ENCODE data around the gene ZNF445.
"Not testable (repeated sequence)": the region's sequence is repeated elsewhere in the genome, so short reads cannot be mapped to it uniquely, and the experiment has no call there.

The ZNF445 gene

DNA sequence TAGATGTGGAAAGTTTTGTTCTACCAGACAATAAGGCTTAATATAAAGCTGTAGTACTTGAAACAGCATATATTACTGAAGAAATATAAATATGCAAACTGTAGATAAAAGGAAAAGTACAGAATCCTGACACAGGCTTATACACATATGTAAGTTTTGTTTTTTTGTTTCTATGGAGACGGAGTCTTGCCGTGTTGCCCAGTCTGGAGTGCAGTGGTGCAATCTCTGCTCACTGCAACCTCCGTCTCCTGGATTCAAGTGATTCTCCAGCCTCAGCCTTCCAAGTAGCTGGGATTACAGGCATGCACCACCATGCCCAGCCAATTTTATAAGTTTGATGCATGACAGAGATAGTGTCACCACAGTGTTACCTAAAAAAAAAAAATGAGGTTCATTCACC is 29.1 kb upstream of the ZNF445 start (continued):
- TF ChIP-seq, protein P1, sequence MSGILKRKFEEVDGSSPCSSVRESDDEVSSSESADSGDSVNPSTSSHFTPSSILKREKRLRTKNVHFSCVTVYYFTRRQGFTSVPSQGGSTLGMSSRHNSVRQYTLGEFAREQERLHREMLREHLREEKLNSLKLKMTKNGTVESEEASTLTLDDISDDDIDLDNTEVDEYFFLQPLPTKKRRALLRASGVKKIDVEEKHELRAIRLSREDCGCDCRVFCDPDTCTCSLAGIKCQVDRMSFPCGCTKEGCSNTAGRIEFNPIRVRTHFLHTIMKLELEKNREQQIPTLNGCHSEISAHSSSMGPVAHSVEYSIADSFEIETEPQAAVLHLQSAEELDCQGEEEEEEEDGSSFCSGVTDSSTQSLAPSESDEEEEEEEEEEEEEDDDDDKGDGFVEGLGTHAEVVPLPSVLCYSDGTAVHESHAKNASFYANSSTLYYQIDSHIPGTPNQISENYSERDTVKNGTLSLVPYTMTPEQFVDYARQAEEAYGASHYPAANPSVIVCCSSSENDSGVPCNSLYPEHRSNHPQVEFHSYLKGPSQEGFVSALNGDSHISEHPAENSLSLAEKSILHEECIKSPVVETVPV (CRISPR knock-in tag; IDR thresholded peaks at IDR 0.05) = no peak
- TF ChIP-seq OSR1 (CRISPR knock-in tag; IDR thresholded peaks at IDR 0.05) (no peak), ZNF70 (CRISPR knock-in tag; IDR thresholded peaks at IDR 0.05) (no peak), ZNF565 (CRISPR knock-in tag; conservative IDR thresholded peaks at IDR 0.05; ENCODE audit: low read depth) (no peak)

DNA sequence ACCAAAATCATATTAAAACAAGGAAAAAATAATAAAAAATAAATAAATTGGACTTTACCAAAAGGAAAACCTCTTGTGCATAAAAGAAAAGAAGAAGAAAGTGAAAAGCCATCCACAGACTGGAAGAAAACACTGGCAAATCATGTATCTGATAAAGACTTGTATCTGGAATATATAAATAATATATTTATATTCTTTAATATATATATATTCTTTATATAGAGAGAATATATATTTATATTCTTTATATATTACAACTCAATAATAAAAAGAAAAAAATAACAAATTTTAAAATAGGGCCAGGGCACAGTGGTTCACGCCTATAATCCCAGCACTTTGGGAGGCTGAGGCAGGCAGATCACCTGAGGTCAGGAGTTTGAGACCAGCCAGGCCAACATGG is 27.1 kb upstream of the ZNF445 start:
- ATAC-seq = no peak
- TF ChIP-seq SNAI2 (CRISPR knock-in tag; IDR thresholded peaks at IDR 0.05) (no peak), ISL1 (CRISPR knock-in tag; IDR thresholded peaks at IDR 0.05) (no peak), ZNF70 (CRISPR knock-in tag; IDR thresholded peaks at IDR 0.05) (no peak), ZFP3 (CRISPR knock-in tag; IDR thresholded peaks at IDR 0.05) (no peak), TOX (CRISPR knock-in tag; IDR thresholded peaks at IDR 0.05; ENCODE audit: borderline replicate concordance) (no peak), PPARA (CRISPR knock-in tag; IDR thresholded peaks at IDR 0.05; ENCODE audit: borderline replicate concordance) (no peak), ZNF565 (CRISPR knock-in tag; conservative IDR thresholded peaks at IDR 0.05; ENCODE audit: low read depth) (no peak), BACH2 (CRISPR knock-in tag; IDR thresholded peaks at IDR 0.05; ENCODE audit: borderline replicate concordance) (no peak), TCF4 (CRISPR knock-in tag; IDR thresholded peaks at IDR 0.05; ENCODE audit: borderline replicate concordance) (no peak), ZNF8 (CRISPR knock-in tag; IDR thresholded peaks at IDR 0.05) (no peak), ZFP30 (CRISPR knock-in tag; IDR thresholded peaks at IDR 0.05) (no peak), ESRRG (CRISPR knock-in tag; IDR thresholded peaks at IDR 0.05) (no peak), ZC3H10 (CRISPR knock-in tag; IDR thresholded peaks at IDR 0.05) (no peak), ARNTL (CRISPR knock-in tag; IDR thresholded peaks at IDR 0.05; ENCODE audit: borderline replicate concordance, low read depth) (no peak)
- TF ChIP-seq, protein P2, sequence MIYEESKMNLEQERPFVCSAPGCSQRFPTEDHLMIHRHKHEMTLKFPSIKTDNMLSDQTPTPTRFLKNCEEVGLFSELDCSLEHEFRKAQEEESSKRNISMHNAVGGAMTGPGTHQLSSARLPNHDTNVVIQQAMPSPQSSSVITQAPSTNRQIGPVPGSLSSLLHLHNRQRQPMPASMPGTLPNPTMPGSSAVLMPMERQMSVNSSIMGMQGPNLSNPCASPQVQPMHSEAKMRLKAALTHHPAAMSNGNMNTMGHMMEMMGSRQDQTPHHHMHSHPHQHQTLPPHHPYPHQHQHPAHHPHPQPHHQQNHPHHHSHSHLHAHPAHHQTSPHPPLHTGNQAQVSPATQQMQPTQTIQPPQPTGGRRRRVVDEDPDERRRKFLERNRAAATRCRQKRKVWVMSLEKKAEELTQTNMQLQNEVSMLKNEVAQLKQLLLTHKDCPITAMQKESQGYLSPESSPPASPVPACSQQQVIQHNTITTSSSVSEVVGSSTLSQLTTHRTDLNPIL (CRISPR knock-in tag; IDR thresholded peaks at IDR 0.05; ENCODE audit: low read depth) = no peak
- TF ChIP-seq, protein P1 (CRISPR knock-in tag; IDR thresholded peaks at IDR 0.05) = no peak

DNA sequence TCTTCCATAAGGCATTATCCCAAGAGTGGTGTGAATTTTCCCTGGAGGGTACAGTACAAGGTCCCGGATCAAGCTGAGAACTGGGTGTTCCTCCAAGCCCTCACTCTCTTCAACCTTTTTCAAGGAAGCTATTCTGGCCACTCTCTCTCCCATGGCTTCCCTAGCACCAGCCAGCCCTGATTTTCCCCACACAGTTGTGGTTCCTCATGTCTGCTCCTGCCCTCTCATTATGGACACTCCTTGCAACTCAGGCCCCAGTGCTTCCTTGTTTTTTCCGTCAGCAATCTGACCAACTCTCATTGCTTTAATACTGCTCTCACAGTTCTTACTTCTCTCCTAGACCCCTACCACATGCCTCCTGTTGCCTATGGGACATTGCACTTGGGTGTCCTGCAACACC is 25.7 kb upstream of the ZNF445 start:
- not testable (repeated sequence) for ATAC-seq

DNA sequence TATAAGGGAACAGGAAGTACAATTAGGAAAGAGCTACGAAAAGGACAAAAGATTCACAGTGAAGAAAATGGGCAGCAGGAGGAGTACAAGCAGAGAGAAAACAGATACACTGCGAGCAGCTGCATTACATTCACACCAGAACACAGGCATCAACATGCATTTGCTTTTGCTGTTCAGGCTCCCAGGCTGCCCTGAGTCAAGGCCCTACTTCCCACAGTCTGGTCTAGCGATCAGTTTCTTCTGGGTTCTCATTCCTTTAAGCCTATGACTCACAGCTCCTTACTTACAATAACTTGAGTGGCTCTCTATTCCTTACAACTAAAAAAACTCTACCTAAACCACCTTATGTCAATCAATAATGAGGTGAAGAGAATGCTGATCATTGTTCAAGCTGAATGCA is 24.5 kb upstream of the ZNF445 start:
- no peak for TF ChIP-seq CSDC2 (CRISPR knock-in tag; IDR thresholded peaks at IDR 0.05)
- TF ChIP-seq ZNF70 (CRISPR knock-in tag; IDR thresholded peaks at IDR 0.05) = no peak
- TF ChIP-seq ISL1 (CRISPR knock-in tag; IDR thresholded peaks at IDR 0.05) = no peak
- no peak for TF ChIP-seq ESRRG (CRISPR knock-in tag; IDR thresholded peaks at IDR 0.05)
- TF ChIP-seq BACH2 (CRISPR knock-in tag; IDR thresholded peaks at IDR 0.05; ENCODE audit: borderline replicate concordance) = no peak
- TF ChIP-seq PPARA (CRISPR knock-in tag; IDR thresholded peaks at IDR 0.05; ENCODE audit: borderline replicate concordance) = no peak
- TF ChIP-seq, protein P3, sequence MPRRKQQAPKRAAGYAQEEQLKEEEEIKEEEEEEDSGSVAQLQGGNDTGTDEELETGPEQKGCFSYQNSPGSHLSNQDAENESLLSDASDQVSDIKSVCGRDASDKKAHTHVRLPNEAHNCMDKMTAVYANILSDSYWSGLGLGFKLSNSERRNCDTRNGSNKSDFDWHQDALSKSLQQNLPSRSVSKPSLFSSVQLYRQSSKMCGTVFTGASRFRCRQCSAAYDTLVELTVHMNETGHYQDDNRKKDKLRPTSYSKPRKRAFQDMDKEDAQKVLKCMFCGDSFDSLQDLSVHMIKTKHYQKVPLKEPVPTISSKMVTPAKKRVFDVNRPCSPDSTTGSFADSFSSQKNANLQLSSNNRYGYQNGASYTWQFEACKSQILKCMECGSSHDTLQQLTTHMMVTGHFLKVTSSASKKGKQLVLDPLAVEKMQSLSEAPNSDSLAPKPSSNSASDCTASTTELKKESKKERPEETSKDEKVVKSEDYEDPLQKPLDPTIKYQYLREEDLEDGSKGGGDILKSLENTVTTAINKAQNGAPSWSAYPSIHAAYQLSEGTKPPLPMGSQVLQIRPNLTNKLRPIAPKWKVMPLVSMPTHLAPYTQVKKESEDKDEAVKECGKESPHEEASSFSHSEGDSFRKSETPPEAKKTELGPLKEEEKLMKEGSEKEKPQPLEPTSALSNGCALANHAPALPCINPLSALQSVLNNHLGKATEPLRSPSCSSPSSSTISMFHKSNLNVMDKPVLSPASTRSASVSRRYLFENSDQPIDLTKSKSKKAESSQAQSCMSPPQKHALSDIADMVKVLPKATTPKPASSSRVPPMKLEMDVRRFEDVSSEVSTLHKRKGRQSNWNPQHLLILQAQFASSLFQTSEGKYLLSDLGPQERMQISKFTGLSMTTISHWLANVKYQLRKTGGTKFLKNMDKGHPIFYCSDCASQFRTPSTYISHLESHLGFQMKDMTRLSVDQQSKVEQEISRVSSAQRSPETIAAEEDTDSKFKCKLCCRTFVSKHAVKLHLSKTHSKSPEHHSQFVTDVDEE (CRISPR knock-in tag; IDR thresholded peaks at IDR 0.05) = no peak
- TF ChIP-seq ZNF8 (CRISPR knock-in tag; IDR thresholded peaks at IDR 0.05) = no peak
- no peak for TF ChIP-seq GLIS3 (CRISPR knock-in tag; IDR thresholded peaks at IDR 0.05)
- no peak for ATAC-seq

DNA sequence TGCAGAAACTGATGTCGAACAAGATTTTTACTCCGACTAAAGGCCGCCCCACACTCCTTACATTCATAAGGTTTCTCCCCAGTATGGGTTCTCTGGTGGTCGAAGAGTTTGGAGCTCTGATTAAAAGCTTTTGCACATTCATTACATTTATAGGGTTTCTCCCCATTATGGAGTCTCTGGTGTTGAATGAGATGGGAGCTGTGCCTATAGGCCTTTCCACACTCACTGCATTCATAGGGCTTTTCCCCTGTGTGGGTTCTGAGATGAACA is 22.4 kb upstream of the ZNF445 start:
- ATAC-seq = not testable (repeated sequence)
